GM19240 (cell line): ENCODE measurements around the gene ARHGEF16.

Experiments
- DNase-seq: peaks from one replicate; pipeline ENCODE4 v3.0.0; 2011; ENCODE audit warnings: low spot score; ENCODE audit not compliant: insufficient read length

Gene ARHGEF16

GRCh38 chr1:3501856-3502640, 47.6 kb downstream of the ARHGEF16 start:
- peak; percentile 64 for DNase-seq

GRCh38 chr1:3502641-3503524, 48.4 kb downstream of the ARHGEF16 start:
- DNase-seq: no peak

- DNase-seq: no peak
These were observed 49.0 kb downstream of the ARHGEF16 start for GRCh38 chr1:3503525-3503886.

DNA sequence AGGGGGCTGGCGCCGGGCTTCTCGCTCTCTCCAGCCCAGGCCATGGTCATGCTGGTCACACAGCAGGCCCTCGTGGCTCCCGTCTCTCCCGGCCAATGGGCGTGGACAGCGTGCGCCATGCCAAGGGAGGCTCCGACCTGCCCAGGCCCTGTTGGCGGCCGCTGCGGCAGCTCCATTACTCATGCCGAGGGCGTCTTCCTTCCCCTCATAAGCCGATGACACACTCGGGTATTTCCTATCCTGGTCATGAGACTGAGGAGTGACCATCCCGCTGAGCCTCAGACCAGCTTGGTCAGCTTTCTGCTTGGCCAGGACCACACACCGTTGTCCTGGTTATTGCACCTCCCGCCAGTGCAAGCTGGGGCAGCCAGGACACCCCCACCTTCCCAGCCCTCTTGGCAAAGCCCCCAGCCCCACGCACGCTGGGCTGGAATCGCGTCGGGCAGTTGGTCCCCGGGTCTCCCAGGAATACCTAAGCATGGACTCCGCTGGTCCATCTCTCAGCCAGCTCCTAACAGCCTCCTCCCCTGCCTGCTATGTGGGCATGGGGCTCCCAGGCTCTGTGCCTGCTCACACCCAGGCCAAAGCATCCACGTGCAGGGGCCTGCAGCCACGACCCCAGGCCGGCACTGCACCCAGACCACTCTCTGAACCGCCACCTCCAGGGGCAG, 49.8 kb downstream of the ARHGEF16 start:
- no peak for DNase-seq

GRCh38 chr1:3504822-3505153, 50.3 kb downstream of the ARHGEF16 start:
- no peak for DNase-seq

DNA sequence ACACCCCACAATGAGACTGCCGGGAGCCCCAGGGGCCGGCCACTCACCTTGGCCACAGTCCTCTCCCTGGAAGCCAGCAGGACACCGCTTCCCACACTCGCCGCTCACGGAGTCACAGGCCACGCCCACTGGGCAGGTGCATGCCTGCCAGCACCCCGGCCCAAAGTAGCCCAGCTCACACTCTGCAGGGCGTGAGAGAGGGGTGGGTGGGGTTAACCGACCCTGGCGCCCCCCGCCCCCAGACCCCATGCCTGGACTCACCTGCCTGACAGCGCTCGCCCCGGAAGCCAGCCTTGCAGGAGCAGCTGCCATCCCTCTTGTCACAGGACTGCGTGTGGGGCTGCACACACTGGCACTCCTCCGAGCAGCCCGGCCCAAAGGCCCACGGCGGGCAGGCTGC, 50.7 kb downstream of the ARHGEF16 start:
- DNase-seq: no peak

DNA sequence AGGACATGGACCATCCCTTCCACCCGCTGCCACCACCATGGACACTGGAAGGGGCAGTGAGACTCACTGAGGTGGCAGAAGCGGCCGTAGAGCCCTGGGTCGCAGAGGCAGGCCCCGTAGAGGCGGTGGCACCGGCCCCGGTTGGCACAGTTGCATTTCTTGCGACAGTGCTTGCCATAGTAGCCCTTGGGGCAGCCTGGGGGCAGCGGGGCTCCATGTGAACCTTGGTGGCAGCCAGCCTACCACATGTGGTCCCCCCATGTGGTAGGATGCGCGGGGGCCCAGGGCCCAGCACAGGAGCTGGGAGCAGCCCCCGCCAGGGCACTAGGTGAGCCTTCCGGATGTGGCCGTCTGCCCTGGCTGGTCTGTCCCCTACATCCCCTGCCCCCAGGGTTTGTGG, 51.6 kb downstream of the ARHGEF16 start:
- DNase-seq: no peak

DNA sequence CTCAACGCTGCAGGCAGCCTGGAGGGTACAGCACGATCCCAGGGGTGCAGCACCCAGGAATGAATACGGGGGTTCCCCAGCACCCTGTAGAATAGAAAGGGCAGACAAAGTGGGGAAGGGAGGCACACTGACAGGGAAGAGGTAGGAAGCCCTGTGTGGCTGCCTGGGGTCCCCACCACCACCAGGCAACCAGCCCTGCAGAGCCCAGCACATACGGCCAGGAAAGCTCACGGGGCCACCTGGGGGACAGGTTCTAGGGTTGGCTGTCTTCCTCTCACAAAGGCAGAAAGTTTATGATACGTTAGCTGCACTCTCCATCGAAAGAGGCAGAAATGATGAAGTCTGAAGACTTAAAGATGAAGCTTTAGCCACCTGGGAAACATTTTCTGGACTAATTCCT, 52.5 kb downstream of the ARHGEF16 start:
- no peak for DNase-seq

DNA sequence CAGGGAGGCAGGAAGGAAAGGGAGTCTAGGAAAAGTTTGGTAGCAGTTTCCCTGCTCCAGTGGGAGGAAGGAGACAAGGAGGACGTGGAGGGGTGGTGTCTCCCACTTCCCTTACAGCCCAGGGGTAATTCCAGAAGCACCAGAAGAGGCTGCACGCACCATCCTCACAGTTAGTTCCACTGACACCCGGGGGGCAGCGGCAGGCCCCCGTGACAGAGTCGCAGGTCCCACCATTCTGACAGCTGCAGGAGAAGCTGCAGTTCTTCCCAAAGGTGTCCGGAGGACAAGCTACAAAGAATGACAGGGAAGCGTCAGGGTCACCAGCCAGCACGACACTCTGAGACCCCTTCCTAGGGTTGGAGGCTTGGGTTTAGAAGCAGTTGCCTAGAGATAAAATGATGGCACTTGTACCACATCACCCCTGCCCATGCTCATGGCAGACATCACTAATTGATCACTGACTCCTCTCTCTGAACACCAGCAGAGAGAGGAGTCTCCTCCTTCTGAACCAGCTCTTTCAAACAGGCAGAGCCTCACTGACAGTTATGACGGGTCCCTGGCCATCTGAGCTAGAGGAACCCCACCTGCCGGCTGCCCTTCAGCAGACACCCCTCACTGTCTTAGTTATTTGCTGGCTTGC, 53.3 kb downstream of the ARHGEF16 start:
- no peak for DNase-seq

- no peak for DNase-seq
These were observed 54.4 kb downstream of the ARHGEF16 start for GRCh38 chr1:3508757-3509415.

GRCh38 chr1:3509721-3510120, 55.3 kb downstream of the ARHGEF16 start:
- no peak for DNase-seq

DNA sequence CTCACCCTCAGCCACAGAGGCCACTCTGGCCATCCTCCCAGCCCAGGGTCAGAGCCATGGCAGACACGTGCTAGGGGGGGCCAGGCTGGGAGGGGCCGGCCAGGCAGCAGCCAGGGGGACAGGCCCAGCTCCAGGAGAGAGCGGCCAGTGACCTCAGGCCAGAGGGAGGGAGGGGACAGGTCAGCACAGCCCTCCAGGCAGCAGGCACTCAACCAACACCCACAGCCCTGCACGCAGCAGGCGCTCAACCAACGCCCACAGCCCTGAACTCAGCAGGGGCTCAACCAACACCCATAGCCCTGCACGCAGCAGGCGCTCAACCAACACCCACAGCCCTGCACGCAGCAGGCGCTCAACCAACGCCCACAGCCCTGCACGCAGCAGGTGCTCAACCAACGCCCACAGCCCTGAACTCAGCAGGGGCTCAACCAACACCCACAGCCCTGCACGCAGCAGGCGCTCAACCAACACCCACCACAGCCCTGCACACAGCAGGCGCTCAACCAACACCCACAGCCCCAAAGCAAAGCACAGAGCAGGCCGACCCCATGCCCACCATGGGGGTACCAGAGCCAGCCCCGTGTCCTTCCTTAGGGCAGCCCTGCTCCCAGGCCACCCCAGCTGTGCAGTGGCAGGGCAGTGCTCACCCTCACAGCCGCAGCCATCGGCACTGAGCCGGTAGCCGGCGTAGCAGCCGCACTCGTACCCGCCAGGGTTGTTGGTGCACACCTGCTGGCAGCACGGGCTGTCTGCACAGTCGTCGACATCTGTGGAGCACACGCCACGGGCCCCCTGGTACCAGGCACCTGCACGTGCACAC, 55.9 kb downstream of the ARHGEF16 start:
- no peak for DNase-seq

DNA sequence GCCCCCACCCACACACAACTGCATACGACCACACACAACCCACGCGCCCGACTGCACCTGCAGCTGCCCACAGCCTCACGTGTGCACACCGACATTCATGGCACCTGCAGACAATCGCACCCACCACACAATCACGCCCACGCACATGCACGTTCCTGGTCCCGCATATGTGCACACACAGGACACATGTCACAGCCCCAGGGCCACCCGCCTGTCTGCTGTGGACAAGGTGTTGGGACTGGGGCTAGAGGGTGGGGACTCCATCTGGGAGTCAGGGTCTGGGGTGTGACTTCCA, 56.4 kb downstream of the ARHGEF16 start:
- DNase-seq: no peak

DNA sequence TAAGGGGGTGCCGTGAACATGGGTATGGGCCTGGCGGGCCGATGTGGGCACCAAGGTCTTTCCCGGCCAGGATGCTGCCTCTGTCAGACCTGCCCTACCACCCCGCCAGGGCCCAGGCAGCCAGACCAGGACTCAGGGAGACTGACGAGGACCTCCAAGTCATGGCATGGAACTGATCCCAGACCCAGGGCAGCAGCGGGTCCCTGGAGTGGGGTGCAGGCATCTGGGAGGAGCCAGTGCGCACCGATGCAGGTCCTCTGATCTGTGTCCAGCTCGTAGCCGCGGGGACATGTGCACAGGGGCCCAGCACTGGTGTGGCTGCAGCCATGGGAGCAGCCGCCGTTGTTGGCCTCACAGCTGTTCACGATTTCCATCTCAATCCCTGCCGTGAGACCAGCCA, 56.8 kb downstream of the ARHGEF16 start:
- no peak for DNase-seq

- no peak for DNase-seq
These were observed 57.4 kb downstream of the ARHGEF16 start for GRCh38 chr1:3511856-3512255.

GRCh38 chr1:3514404-3514803, 59.9 kb downstream of the ARHGEF16 start:
- DNase-seq: no peak

DNA sequence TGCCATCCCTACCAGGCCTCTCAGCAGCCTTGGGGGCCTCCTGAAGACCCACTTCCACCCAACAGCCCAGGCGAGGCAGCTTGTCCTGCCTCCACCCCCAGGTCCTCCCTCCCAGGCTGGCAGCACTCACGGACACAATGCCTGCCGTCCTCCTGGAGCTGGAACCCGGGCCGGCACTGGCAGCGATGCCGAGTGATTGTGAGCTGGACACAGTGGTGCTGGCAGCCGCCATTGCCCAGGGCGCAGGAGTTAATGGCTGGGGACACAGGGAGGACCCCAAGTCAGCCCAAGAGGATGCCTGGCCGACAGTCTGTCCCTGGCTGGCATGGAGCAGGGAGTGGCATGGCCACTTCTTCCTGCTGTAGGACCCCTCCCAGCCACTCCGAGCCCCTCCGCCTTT, 60.8 kb downstream of the ARHGEF16 start:
- DNase-seq: no peak

DNA sequence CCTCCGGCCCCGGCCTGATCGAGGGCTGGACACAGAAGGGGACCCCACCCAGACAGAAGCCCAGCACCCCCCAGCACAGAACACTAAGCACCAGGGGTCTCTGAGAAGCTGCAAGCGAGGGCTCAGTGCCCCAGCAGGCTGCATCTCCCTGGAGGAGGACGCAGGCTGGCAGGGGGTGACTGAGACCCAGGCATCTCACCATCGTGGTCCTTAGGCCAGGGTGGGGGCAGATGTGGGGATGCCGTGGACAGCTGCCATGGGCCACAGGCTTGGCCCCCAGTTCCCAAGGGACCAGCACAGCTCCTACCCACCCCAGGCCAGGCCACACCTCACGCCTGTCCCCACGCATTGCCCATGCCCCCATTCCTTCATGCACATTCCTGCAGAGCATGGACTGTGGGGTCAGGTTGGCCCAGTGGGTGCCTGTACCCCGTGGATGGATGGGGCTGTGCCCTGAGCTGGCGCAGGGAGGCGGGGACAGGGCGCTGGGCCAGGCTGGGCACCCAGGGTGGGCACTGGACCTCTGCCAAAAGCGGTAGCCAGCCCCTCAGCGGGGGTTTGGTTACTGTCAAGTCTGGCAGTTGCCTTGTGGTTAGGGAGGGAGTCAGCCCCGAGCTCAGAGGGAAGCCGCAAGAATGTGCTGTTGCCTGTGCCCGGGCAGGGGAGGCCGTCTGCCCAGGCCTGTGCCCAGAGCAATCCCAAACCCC, 61.5 kb downstream of the ARHGEF16 start:
- no peak for DNase-seq

GRCh38 chr1:3516481-3516869, 62.0 kb downstream of the ARHGEF16 start:
- DNase-seq: no peak
